Measurements from ENCODE around the gene AIMP1. TPM values are rescaled to one million over a fixed set of nuclear protein-coding genes. Genes with fewer than 3 reads are reported as not detected.
A peak's percentile ranks its signal among the peaks of the same experiment; 100 is the strongest.

The AIMP1 gene
- total and polyA plus RNA-seq, 2 of the 13 experiments (the other 11 are each of a cell fraction or from before 2014, with no cell fraction given): 28.6 to 82.9 TPM

DNA sequence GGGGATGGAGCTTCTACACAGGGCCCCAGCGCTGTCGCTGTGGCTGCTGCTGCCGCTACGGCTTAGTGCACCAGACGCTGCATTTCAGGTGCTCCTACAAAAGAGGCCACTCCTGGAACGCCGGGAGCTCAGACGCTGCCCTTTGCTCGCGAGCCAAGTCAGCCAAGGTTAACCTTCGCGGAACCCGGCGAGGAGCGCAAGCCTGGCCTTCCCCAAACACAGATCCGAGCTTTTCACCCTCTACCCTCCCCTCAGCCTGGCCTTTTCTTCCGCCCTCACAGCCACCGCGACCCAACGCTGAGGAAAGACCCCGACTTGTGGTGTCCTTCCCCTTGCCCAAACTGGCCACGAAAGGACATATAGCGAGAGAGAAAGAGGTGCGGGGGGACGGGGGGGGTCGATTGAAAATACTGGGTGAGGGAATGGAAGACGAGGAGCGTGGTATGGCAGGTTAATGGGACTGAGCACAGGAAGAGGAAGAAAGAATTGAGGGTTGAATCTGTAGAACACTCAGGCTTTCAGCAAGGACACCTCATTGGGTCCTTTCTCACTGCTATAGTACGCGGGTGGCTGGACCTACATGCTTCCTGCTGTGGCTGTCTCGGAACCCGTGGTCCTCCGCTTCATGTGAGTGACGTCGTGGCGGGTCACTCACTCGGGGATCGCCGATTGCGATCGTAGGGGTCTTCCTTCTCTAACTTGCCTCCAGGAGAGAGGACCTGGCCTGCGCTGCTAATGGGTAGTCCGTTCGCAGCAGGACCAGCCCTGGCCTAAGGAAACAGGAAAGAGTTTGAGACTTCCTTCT is at the start of gene AIMP1, which contains the start of gene TBCK (continued):
- TF ChIP-seq, protein P1, sequence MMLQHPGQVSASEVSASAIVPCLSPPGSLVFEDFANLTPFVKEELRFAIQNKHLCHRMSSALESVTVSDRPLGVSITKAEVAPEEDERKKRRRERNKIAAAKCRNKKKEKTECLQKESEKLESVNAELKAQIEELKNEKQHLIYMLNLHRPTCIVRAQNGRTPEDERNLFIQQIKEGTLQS (CRISPR knock-in tag; IDR thresholded peaks at IDR 0.05): 0 out of 2 replicates have a peak, but pooled peaks have one; percentile 15
- TF ChIP-seq PAF1 (CRISPR knock-in tag; IDR thresholded peaks at IDR 0.05) (no peak), PRMT3 (CRISPR knock-in tag; IDR thresholded peaks at IDR 0.05; ENCODE audit: borderline replicate concordance, low read depth) (peak; percentile 32; the same call in 1 of the 2 replicates), NBN (conservative IDR thresholded peaks at IDR 0.05) (no peak), AGO1 (IDR thresholded peaks at IDR 0.05; ENCODE audit: low read depth, low read length, poor library complexity, severe bottlenecking) (peak; percentile 47), CEBPZ (IDR thresholded peaks at IDR 0.05; ENCODE audit: low read length) (no peak), GMEB1 (CRISPR knock-in tag; IDR thresholded peaks at IDR 0.05; ENCODE audit: borderline replicate concordance) (peak; percentile 53; the same call in 1 of the 2 replicates), GTF3A (CRISPR knock-in tag; conservative IDR thresholded peaks at IDR 0.05) (no peak), TBL1XR1 (IDR thresholded peaks at IDR 0.05; ENCODE audit: borderline replicate concordance, low read length, partially characterized antibody) (peak; percentile 15), ZGPAT (CRISPR knock-in tag; IDR thresholded peaks at IDR 0.05) (peak; percentile 13; the same call in 1 of the 2 replicates), MEF2D (CRISPR knock-in tag; IDR thresholded peaks at IDR 0.05) (no peak), TBP (CRISPR knock-in tag; IDR thresholded peaks at IDR 0.05) (no peak), CCDC6 (CRISPR knock-in tag; IDR thresholded peaks at IDR 0.05) (peak; percentile 34), ELF1 (CRISPR knock-in tag; IDR thresholded peaks at IDR 0.05) (peak; percentile 78), ZNF282 (IDR thresholded peaks at IDR 0.05; ENCODE audit: partially characterized antibody) (no peak), ZNF44 (CRISPR knock-in tag; IDR thresholded peaks at IDR 0.05) (no peak), HDAC1 (CRISPR knock-in tag; IDR thresholded peaks at IDR 0.05) (peak; percentile 33; the same call in 1 of the 2 replicates), ZNF652 (CRISPR knock-in tag; IDR thresholded peaks at IDR 0.05; ENCODE audit: borderline replicate concordance, low read depth) (no peak), ZNF430 (CRISPR knock-in tag; IDR thresholded peaks at IDR 0.05) (peak; percentile 23), SSRP1 (CRISPR knock-in tag; IDR thresholded peaks at IDR 0.05) (no peak), ETV6 (CRISPR knock-in tag; conservative IDR thresholded peaks at IDR 0.05) (no peak)
- TF ChIP-seq, protein P2, sequence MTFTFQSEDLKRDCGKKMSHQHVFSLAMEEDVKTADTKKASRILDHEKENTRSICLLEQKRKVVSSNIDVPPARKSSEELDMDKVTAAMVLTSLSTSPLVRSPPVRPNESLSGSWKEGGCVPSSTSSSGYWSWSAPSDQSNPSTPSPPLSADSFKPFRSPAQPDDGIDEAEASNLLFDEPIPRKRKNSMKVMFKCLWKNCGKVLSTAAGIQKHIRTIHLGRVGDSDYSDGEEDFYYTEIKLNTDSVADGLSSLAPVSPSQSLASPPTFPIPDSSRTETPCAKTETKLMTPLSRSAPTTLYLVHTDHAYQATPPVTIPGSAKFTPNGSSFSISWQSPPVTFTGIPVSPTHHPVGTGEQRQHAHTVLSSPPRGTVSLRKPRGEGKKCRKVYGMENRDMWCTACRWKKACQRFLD (CRISPR knock-in tag; IDR thresholded peaks at IDR 0.05; ENCODE audit: borderline replicate concordance): peak; percentile 63; the same call in 1 of the 2 replicates

Measured in HepG2 (cell line).